Epithelial cell of esophagus (primary cell): ENCODE results near the gene PLA2G12B.

ENCODE experiments used
- DNase-seq: peaks from one replicate; pipeline ENCODE4 v3.0.0; 2010; ENCODE audit warnings: low read depth
- H3K4me3 ChIP-seq: 2 replicates; pipeline ENCODE4 v1.5.1; 2011; ENCODE audit warnings: mild to moderate bottlenecking, low read length, control low read depth
- CTCF ChIP-seq: IDR thresholded peaks from 2 replicates; pipeline ENCODE4 v1.5.1; 2011; ENCODE audit warnings: low read depth, mild to moderate bottlenecking, low read length, control low read depth, inconsistent platforms; ENCODE audit not compliant: insufficient read depth; ENCODE audit errors: missing control alignments

Gene PLA2G12B

GRCh38 chr10:72889391-72889831, 65.2 kb downstream of the PLA2G12B start:
- no peak for TF ChIP-seq CTCF
- H3K4me3 ChIP-seq: no peak overlapping the region
- peak; percentile 100 for DNase-seq

GRCh38 chr10:72888151-72888638, 66.4 kb downstream of the PLA2G12B start:
- no peak for TF ChIP-seq CTCF
- DNase-seq: no peak
- no peak overlapping the region for H3K4me3 ChIP-seq

GRCh38 chr10:72887043-72887442, 67.6 kb downstream of the PLA2G12B start:
- H3K4me3 ChIP-seq: no peak overlapping the region
- TF ChIP-seq CTCF: no peak
- peak; percentile 23 for DNase-seq

- no peak for TF ChIP-seq CTCF
- H3K4me3 ChIP-seq: no peak overlapping the region
- no peak for DNase-seq
Observed at GRCh38 chr10:72886621-72887020, 68.0 kb downstream of the PLA2G12B start.

- no peak for DNase-seq
- TF ChIP-seq CTCF: no peak
- H3K4me3 ChIP-seq: no peak overlapping the region
Observed at GRCh38 chr10:72885953-72886352, 68.7 kb downstream of the PLA2G12B start.
